IMR-90 (cell line): ENCODE measurements around the gene NCOA5. TPM values are rescaled to one million over a fixed set of nuclear protein-coding genes. Genes with fewer than 3 reads are reported as not detected.

Experiments
- ATAC-seq: fragments of 200-7000 bp; cut with Tn5 transposase; 2 replicates; pipeline ENCODE4 v1.9.1; 2020; ENCODE audit warnings: low read depth, mild to moderate bottlenecking, moderate library complexity
- BruUV-seq: library from RNA; stranded (reverse); fragments of 400-500 nt; replicated peaks from 2 replicates; lab custom pipeline; 2021; lab: Mats Ljungman, UMichigan
- CTCF ChIA-PET: fragments of 300-600 bp; formaldehyde crosslinking; extraction: SDS; loops from one replicate; lab custom pipeline; 2021; ENCODE audit warnings: antibody characterized with exemption; lab: Yijun Ruan, JAX
- POLR2A ChIA-PET: fragments of 300-600 bp; sonication (Branson Sonifier 250); formaldehyde crosslinking; loops from one replicate; lab custom pipeline; 2022; ENCODE audit warnings: antibody characterized with exemption; ENCODE audit not compliant: unreplicated experiment; lab: Charles Lee
- DNase-seq: peaks from one replicate; pipeline ENCODE4 v3.0.0; 2013
- H2AFZ ChIP-seq: replicated peaks from 2 replicates; pipeline ENCODE3; 2013; ENCODE audit warnings: low read length, mild to moderate bottlenecking; ENCODE audit not compliant: poor library complexity
- H2AK5ac ChIP-seq: 2 replicates; pipeline ENCODE4 v1.6.1; 2013; ENCODE audit warnings: low read depth, low read length, inconsistent platforms
- H2AK9ac ChIP-seq: replicated peaks from 2 replicates; pipeline ENCODE3; 2013; ENCODE audit warnings: mild to moderate bottlenecking, low read depth, low read length, moderate library complexity; ENCODE audit not compliant: poor library complexity
- H2BK120ac ChIP-seq: 2 replicates; pipeline ENCODE4 v1.6.1; 2013; ENCODE audit warnings: low read depth, low read length, inconsistent platforms
- H2BK15ac ChIP-seq: 3 replicates; pipeline ENCODE4 v1.6.1; 2013; ENCODE audit warnings: low read depth, low read length, inconsistent platforms
- H2BK20ac ChIP-seq: 2 replicates; pipeline ENCODE4 v1.6.1; 2013; ENCODE audit warnings: low read depth, mild to moderate bottlenecking, inconsistent platforms, low read length, moderate library complexity
- H2BK5ac ChIP-seq: 2 replicates; pipeline ENCODE4 v1.6.1; 2013; ENCODE audit warnings: mild to moderate bottlenecking, low read depth, low read length, inconsistent platforms; ENCODE audit not compliant: poor library complexity, severe bottlenecking
- H3K14ac ChIP-seq: replicated peaks from 2 replicates; pipeline ENCODE4 v1.6.1; 2013; ENCODE audit warnings: low read depth, low read length, inconsistent platforms
- H3K18ac ChIP-seq: 2 replicates; pipeline ENCODE4 v1.6.1; 2013; ENCODE audit warnings: low read depth, low read length, control low read depth
- H3K23ac ChIP-seq: 2 replicates; pipeline ENCODE4 v1.6.1; 2013; ENCODE audit warnings: low read depth, low read length, inconsistent platforms
- H3K27ac ChIP-seq: 2 replicates; pipeline ENCODE4 v1.5.1; 2013; ENCODE audit warnings: mild to moderate bottlenecking, control low read depth, low read length; ENCODE audit not compliant: insufficient read depth
- H3K27me3 ChIP-seq: 2 replicates; pipeline ENCODE4 v1.6.1; 2013; ENCODE audit warnings: low read length; ENCODE audit not compliant: control insufficient read depth, insufficient read depth
- H3K36me3 ChIP-seq: 2 replicates; pipeline ENCODE4 v1.6.1; 2013; ENCODE audit warnings: low read length, mixed read lengths; ENCODE audit not compliant: control insufficient read depth, insufficient read depth
- H3K4ac ChIP-seq: 2 replicates; pipeline ENCODE4 v1.6.1; 2013; ENCODE audit warnings: low read depth, low read length, inconsistent platforms
- H3K4me1 ChIP-seq: 2 replicates; pipeline ENCODE4 v1.6.1; 2013; ENCODE audit warnings: low read length, mixed read lengths; ENCODE audit not compliant: control insufficient read depth, insufficient read depth
- H3K4me2 ChIP-seq: 2 replicates; pipeline ENCODE4 v1.6.1; 2013; ENCODE audit warnings: low read depth, mild to moderate bottlenecking, control low read depth, low read length, moderate library complexity
- H3K4me3 ChIP-seq: 2 replicates; pipeline ENCODE4 v1.5.1; 2013; ENCODE audit warnings: low read depth, mild to moderate bottlenecking, control low read depth, low read length, moderate library complexity; ENCODE audit not compliant: insufficient read depth
- H3K56ac ChIP-seq: 2 replicates; pipeline ENCODE4 v1.6.1; 2013; ENCODE audit warnings: low read length, inconsistent platforms; ENCODE audit not compliant: insufficient read depth; ENCODE audit errors: extremely low read depth
- H3K79me1 ChIP-seq, 2 experiments: 2 replicates each; pipeline ENCODE4 v1.6.1; 2013; ENCODE audit warnings: low read length in 2 of 2, inconsistent platforms in 1 of 2, low read depth in 1 of 2
- H3K9ac ChIP-seq: 2 replicates; pipeline ENCODE4 v1.6.1; 2013; ENCODE audit warnings: low read depth, low read length, control low read depth
- H3K9me1 ChIP-seq: 2 replicates; pipeline ENCODE4 v1.6.1; 2013; ENCODE audit warnings: low read length, inconsistent platforms; ENCODE audit not compliant: insufficient read depth
- H3K9me3 ChIP-seq: 2 replicates; pipeline ENCODE4 v1.6.1; 2013; ENCODE audit warnings: low read length; ENCODE audit not compliant: control insufficient read depth, insufficient read depth
- H4K20me1 ChIP-seq: 2 replicates; pipeline ENCODE4 v1.6.1; 2013; ENCODE audit warnings: low read length, inconsistent platforms; ENCODE audit not compliant: insufficient read depth
- H4K5ac ChIP-seq: 2 replicates; pipeline ENCODE4 v1.6.1; 2013; ENCODE audit warnings: mild to moderate bottlenecking, low read depth, low read length, control low read depth
- H4K8ac ChIP-seq, 2 experiments: 2 replicates each; pipeline ENCODE4 v1.6.1; 2013; ENCODE audit warnings: low read depth in 2 of 2, low read length in 2 of 2, control low read depth in 1 of 2, inconsistent platforms in 1 of 2
- H4K91ac ChIP-seq: 2 replicates; pipeline ENCODE4 v1.6.1; 2013; ENCODE audit warnings: low read depth, low read length, inconsistent platforms; ENCODE audit not compliant: insufficient read depth
- BHLHE40 ChIP-seq: fragments of 150-350 bp; IDR thresholded peaks from 2 replicates; pipeline ENCODE4 v1.6.1; 2016; ENCODE audit warnings: mild to moderate bottlenecking, low read depth, low read length
- MAFK ChIP-seq: IDR thresholded peaks from 2 replicates; pipeline ENCODE4 v1.6.1; 2012; ENCODE audit warnings: low read depth, low read length, improper control_type of control experiment
- RCOR1 ChIP-seq: IDR thresholded peaks from 2 replicates; pipeline ENCODE4 v1.6.1; 2012; ENCODE audit warnings: mild to moderate bottlenecking, low read length, improper control_type of control experiment; ENCODE audit not compliant: insufficient replicate concordance
- RFX5 ChIP-seq: IDR thresholded peaks from 2 replicates; pipeline ENCODE4 v1.8.0; 2012; ENCODE audit warnings: low read depth, mild to moderate bottlenecking, low read length, moderate library complexity
- WGBS, 2 experiments: methylation state at CpG; one replicate each; pipeline versions ENCODE4 v1.1.5 to v1.1.7; 2013; ENCODE audit warnings: missing lambda C conversion rate in 2 of 2; ENCODE audit not compliant: insufficient read length in 1 of 2; ENCODE audit errors: extremely low coverage in 2 of 2; 5-methylcytosine and 5-hydroxymethylcytosine counted together
- dilution Hi-C: fragments of 300-500 bp; cut with HindIII; formaldehyde crosslinking; loops from one replicate; pipeline ENCODE4 v1.14.3; 2018; ENCODE audit warnings: low sequenced_read_pairs; ENCODE audit not compliant: unreplicated experiment
- in situ Hi-C: fragments of 300-500 bp; cut with MboI; formaldehyde crosslinking; loops from 3 replicates; pipeline ENCODE4 v1.14.3; 2019; ENCODE audit warnings: low sequenced_read_pairs, inconsistent platforms, mixed read lengths
- intact Hi-C: fragments of 100-400 bp; cut with micrococcal nuclease; formaldehyde crosslinking; loops from 2 replicates; pipeline ENCODE4 v1.10.0; 2022
- polyA plus RNA-seq, 3 experiments: library from polyadenylated mRNA; depleted of rRNA; stranded (reverse); fragments of >200 nt; gene quantifications; 2 replicates each; pipeline ENCODE4 v1.2.3, GENCODE V29; 2012; ENCODE audit warnings: low replicate concordance in 1 of 3
- total RNA-seq: library from RNA; depleted of rRNA; stranded (reverse); fragments of >200 nt; gene quantifications from 2 replicates; pipeline ENCODE4 v1.2.3, GENCODE V29; 2012
- TF ChIP-seq, protein P1 (sequence below): fragments of 150-350 bp; IDR thresholded peaks from 2 replicates; pipeline ENCODE4 v1.6.1; 2016; ENCODE audit warnings: low read depth, mild to moderate bottlenecking, low read length, moderate library complexity, borderline replicate concordance
- TF ChIP-seq, protein P2 (sequence below): fragments of 150-350 bp; IDR thresholded peaks from 2 replicates; pipeline ENCODE4 v1.6.1; 2017; ENCODE audit warnings: mild to moderate bottlenecking, antibody characterized with exemption, low read length, low read depth

The NCOA5 gene
- total and polyA plus RNA-seq, 2 of the 4 experiments (the other 2 are of a cell fraction): 17.4 to 20.6 TPM

DNA sequence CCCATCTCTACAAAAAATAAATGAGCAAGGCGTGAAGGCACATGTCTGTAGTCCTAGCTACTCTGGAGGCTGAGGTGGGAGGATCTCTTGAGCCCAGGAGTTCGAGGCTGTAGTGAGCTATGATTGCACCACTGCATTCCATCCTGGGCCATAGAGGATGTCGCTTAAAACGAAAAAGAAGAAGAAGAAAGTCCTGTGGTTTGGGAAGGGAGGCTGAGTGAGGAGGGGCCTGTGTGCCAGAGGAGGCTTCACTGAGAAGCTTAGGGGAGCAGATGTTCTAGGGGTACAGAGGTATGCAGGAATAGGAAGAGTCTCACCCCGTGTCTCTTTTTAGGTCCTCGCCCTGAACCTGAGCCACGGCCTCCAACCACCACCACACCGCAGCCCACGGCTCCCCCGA is 76.8 kb downstream of the NCOA5 start:
- in situ Hi-C loops (no loop called here), dilution Hi-C loops (no loop called here), intact Hi-C loops (loop anchor here (10.0 kb wide), 1 partner anchor 468 kb away; the partner anchor contains the start of gene EPPIN)
- H4K5ac ChIP-seq: no peak overlapping the region
- CTCF ChIA-PET: interaction anchor here (0.8 kb wide), 1 partner anchor 121 kb away, joined by 4 read pairs; no protein-coding TSS in a partner anchor
- H2AK5ac ChIP-seq: no peak overlapping the region
- peaks cover 71% of the 10 kb centered on the region for H3K27me3 ChIP-seq
- H4K91ac ChIP-seq: no peak overlapping the region
- H4K8ac ChIP-seq: no peak overlapping the region
- ATAC-seq: no peak
- POLR2A ChIA-PET: no interaction called here
- H3K27ac ChIP-seq: no peak overlapping the region
- H2BK5ac ChIP-seq: no peak overlapping the region
- no peaks in the 10 kb centered on the region for H3K79me1 ChIP-seq
- no peaks in the 10 kb centered on the region for H3K9me1 ChIP-seq
- no peak overlapping the region for H2AFZ ChIP-seq
- no peak overlapping the region for H2BK20ac ChIP-seq
- no peaks in the 10 kb centered on the region for H3K36me3 ChIP-seq
- 64% methylated on average over 2 of the region's 10 CpGs; no CpG with 5 or more reads in 1 of the 2 experiments for whole genome bisulfite sequencing, 2 experiments
- no peaks in the 10 kb centered on the region; the same call in 1 of the 2 replicates for H4K20me1 ChIP-seq
- BruUV-seq: no TSS peak
- no peak overlapping the region for H2AK9ac ChIP-seq
- no peak overlapping the region for H3K14ac ChIP-seq
- peaks cover 14% of the 10 kb centered on the region for H3K9me3 ChIP-seq
- TF ChIP-seq, protein P1, sequence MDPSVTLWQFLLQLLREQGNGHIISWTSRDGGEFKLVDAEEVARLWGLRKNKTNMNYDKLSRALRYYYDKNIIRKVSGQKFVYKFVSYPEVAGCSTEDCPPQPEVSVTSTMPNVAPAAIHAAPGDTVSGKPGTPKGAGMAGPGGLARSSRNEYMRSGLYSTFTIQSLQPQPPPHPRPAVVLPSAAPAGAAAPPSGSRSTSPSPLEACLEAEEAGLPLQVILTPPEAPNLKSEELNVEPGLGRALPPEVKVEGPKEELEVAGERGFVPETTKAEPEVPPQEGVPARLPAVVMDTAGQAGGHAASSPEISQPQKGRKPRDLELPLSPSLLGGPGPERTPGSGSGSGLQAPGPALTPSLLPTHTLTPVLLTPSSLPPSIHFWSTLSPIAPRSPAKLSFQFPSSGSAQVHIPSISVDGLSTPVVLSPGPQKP: no peak
- TF ChIP-seq BHLHE40 (no peak), RCOR1 (no peak), MAFK (no peak), RFX5 (no peak)
- TF ChIP-seq, protein P2, sequence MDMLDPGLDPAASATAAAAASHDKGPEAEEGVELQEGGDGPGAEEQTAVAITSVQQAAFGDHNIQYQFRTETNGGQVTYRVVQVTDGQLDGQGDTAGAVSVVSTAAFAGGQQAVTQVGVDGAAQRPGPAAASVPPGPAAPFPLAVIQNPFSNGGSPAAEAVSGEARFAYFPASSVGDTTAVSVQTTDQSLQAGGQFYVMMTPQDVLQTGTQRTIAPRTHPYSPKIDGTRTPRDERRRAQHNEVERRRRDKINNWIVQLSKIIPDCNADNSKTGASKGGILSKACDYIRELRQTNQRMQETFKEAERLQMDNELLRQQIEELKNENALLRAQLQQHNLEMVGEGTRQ: no peak
- H3K4me2 ChIP-seq: no peak overlapping the region
- H3K4me3 ChIP-seq: no peak overlapping the region
- no peak overlapping the region for H2BK15ac ChIP-seq
- H3K9ac ChIP-seq: no peak overlapping the region
- no peak for DNase-seq
- H3K4ac ChIP-seq: no peak overlapping the region
- no peak overlapping the region for H2BK120ac ChIP-seq
- no peak overlapping the region for H3K23ac ChIP-seq
- no peak overlapping the region for H3K56ac ChIP-seq
- no peaks in the 10 kb centered on the region for H3K4me1 ChIP-seq
- no peak overlapping the region for H3K18ac ChIP-seq
